WTC11 (cell line): ENCODE measurements around the gene FGF22.

Experiments
- ATF6 ChIP-seq: sonication (generic); formaldehyde crosslinking; IDR thresholded peaks from 2 replicates; pipeline ENCODE4 v1.8.1; 2023; ENCODE audit warnings: mild to moderate bottlenecking, missing genetic modification reagents
- E2F1 ChIP-seq: sonication (generic); formaldehyde crosslinking; IDR thresholded peaks from 2 replicates; pipeline ENCODE4 v1.8.0; 2022; ENCODE audit warnings: mild to moderate bottlenecking, missing genetic modification reagents
- ELF4 ChIP-seq: sonication (generic); formaldehyde crosslinking; IDR thresholded peaks from 2 replicates; pipeline ENCODE4 v1.8.1; 2022; ENCODE audit warnings: low read depth, mild to moderate bottlenecking, moderate library complexity, missing genetic modification reagents
- ESRRA ChIP-seq: sonication (generic); formaldehyde crosslinking; IDR thresholded peaks from 2 replicates; pipeline ENCODE4 v1.8.1; 2022; ENCODE audit warnings: mild to moderate bottlenecking, missing genetic modification reagents, borderline replicate concordance
- MAX ChIP-seq: sonication (generic); formaldehyde crosslinking; IDR thresholded peaks from 2 replicates; pipeline ENCODE4 v1.8.0; 2022; ENCODE audit warnings: mild to moderate bottlenecking, missing genetic modification reagents
- NR2C2 ChIP-seq: sonication (generic); formaldehyde crosslinking; IDR thresholded peaks from 2 replicates; pipeline ENCODE4 v1.8.0; 2022; ENCODE audit warnings: mild to moderate bottlenecking, missing genetic modification reagents
- USF2 ChIP-seq: sonication (generic); formaldehyde crosslinking; IDR thresholded peaks from 2 replicates; pipeline ENCODE4 v1.8.1; 2023; ENCODE audit warnings: mild to moderate bottlenecking, missing genetic modification reagents, moderate library complexity
- ZMAT4 ChIP-seq: fragments of 250-450 bp; sonication (Bioruptor Pico); IDR thresholded peaks from 2 replicates; pipeline ENCODE4 v1.9.0; 2021; ENCODE audit warnings: mild to moderate bottlenecking
- ZNF263 ChIP-seq: sonication (generic); formaldehyde crosslinking; IDR thresholded peaks from 2 replicates; pipeline ENCODE4 v1.8.1; 2022; ENCODE audit warnings: low read depth, mild to moderate bottlenecking, moderate library complexity, missing genetic modification reagents
- ZNF396 ChIP-seq: fragments of 250-450 bp; sonication (Bioruptor Pico); IDR thresholded peaks from 2 replicates; pipeline ENCODE4 v1.8.0; 2021; ENCODE audit warnings: mild to moderate bottlenecking, moderate library complexity, borderline replicate concordance
- TF ChIP-seq, protein P1 (sequence below): fragments of 200-600 bp; IDR thresholded peaks from 2 replicates; pipeline ENCODE4 v1.8.0; 2022; ENCODE audit warnings: antibody characterized with exemption
- TF ChIP-seq, protein P2 (sequence below): sonication (generic); formaldehyde crosslinking; IDR thresholded peaks from 2 replicates; pipeline ENCODE4 v1.8.1; 2023; ENCODE audit warnings: mild to moderate bottlenecking, missing genetic modification reagents, borderline replicate concordance
- TF ChIP-seq, protein P3 (sequence below): sonication (generic); formaldehyde crosslinking; IDR thresholded peaks from 2 replicates; pipeline ENCODE4 v1.8.1; 2022; ENCODE audit warnings: low read depth, mild to moderate bottlenecking, moderate library complexity, missing genetic modification reagents, borderline replicate concordance

DNA sequence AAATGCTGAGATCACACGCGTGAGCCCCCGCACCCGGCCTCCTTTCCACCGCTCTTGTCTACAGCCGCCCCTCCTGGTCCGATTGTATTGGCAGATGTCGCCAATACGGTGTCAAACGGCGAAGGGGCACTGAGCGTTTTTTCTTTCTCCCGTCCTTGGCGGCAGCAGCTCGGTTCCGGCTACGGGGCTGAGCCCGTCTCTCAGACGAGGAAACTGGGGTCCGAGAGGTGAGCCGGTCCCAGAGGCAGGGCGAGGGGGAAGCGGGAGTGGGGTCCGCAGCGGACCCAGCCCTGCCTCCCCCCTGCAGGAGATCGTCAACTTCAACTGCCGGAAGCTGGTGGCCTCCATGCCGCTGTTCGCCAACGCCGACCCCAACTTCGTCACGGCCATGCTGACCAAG is 26.7 kb upstream of the FGF22 start:
- TF ChIP-seq, protein P1, sequence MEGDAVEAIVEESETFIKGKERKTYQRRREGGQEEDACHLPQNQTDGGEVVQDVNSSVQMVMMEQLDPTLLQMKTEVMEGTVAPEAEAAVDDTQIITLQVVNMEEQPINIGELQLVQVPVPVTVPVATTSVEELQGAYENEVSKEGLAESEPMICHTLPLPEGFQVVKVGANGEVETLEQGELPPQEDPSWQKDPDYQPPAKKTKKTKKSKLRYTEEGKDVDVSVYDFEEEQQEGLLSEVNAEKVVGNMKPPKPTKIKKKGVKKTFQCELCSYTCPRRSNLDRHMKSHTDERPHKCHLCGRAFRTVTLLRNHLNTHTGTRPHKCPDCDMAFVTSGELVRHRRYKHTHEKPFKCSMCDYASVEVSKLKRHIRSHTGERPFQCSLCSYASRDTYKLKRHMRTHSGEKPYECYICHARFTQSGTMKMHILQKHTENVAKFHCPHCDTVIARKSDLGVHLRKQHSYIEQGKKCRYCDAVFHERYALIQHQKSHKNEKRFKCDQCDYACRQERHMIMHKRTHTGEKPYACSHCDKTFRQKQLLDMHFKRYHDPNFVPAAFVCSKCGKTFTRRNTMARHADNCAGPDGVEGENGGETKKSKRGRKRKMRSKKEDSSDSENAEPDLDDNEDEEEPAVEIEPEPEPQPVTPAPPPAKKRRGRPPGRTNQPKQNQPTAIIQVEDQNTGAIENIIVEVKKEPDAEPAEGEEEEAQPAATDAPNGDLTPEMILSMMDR: no peak
- TF ChIP-seq ESRRA (CRISPR knock-in tag): no peak
- no peak for TF ChIP-seq MAX
- no peak for TF ChIP-seq ELF4
- TF ChIP-seq ZNF263 (CRISPR knock-in tag): no peak
- no peak for TF ChIP-seq ZNF396
- no peak for TF ChIP-seq ZMAT4 (CRISPR knock-in tag)
- TF ChIP-seq E2F1 (CRISPR knock-in tag): no peak
- TF ChIP-seq, protein P2, sequence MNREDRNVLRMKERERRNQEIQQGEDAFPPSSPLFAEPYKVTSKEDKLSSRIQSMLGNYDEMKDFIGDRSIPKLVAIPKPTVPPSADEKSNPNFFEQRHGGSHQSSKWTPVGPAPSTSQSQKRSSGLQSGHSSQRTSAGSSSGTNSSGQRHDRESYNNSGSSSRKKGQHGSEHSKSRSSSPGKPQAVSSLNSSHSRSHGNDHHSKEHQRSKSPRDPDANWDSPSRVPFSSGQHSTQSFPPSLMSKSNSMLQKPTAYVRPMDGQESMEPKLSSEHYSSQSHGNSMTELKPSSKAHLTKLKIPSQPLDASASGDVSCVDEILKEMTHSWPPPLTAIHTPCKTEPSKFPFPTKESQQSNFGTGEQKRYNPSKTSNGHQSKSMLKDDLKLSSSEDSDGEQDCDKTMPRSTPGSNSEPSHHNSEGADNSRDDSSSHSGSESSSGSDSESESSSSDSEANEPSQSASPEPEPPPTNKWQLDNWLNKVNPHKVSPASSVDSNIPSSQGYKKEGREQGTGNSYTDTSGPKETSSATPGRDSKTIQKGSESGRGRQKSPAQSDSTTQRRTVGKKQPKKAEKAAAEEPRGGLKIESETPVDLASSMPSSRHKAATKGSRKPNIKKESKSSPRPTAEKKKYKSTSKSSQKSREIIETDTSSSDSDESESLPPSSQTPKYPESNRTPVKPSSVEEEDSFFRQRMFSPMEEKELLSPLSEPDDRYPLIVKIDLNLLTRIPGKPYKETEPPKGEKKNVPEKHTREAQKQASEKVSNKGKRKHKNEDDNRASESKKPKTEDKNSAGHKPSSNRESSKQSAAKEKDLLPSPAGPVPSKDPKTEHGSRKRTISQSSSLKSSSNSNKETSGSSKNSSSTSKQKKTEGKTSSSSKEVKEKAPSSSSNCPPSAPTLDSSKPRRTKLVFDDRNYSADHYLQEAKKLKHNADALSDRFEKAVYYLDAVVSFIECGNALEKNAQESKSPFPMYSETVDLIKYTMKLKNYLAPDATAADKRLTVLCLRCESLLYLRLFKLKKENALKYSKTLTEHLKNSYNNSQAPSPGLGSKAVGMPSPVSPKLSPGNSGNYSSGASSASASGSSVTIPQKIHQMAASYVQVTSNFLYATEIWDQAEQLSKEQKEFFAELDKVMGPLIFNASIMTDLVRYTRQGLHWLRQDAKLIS (CRISPR knock-in tag): no peak
- TF ChIP-seq NR2C2 (CRISPR knock-in tag): no peak
- TF ChIP-seq, protein P3, sequence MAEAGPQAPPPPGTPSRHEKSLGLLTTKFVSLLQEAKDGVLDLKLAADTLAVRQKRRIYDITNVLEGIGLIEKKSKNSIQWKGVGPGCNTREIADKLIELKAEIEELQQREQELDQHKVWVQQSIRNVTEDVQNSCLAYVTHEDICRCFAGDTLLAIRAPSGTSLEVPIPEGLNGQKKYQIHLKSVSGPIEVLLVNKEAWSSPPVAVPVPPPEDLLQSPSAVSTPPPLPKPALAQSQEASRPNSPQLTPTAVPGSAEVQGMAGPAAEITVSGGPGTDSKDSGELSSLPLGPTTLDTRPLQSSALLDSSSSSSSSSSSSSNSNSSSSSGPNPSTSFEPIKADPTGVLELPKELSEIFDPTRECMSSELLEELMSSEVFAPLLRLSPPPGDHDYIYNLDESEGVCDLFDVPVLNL (CRISPR knock-in tag): no peak
- TF ChIP-seq USF2 (CRISPR knock-in tag): no peak
- no peak for TF ChIP-seq ATF6
